CD4-positive, alpha-beta T cell treated with Interleukin-12 subunit alpha and Interleukin-12 subunit beta, for 1 hour (primary cell): ENCODE measurements around the gene PRSS22.

Source experiments
- DNase-seq: peaks from one replicate; pipeline ENCODE4 v3.0.0-alpha.2; 2020

The PRSS22 gene

DNA sequence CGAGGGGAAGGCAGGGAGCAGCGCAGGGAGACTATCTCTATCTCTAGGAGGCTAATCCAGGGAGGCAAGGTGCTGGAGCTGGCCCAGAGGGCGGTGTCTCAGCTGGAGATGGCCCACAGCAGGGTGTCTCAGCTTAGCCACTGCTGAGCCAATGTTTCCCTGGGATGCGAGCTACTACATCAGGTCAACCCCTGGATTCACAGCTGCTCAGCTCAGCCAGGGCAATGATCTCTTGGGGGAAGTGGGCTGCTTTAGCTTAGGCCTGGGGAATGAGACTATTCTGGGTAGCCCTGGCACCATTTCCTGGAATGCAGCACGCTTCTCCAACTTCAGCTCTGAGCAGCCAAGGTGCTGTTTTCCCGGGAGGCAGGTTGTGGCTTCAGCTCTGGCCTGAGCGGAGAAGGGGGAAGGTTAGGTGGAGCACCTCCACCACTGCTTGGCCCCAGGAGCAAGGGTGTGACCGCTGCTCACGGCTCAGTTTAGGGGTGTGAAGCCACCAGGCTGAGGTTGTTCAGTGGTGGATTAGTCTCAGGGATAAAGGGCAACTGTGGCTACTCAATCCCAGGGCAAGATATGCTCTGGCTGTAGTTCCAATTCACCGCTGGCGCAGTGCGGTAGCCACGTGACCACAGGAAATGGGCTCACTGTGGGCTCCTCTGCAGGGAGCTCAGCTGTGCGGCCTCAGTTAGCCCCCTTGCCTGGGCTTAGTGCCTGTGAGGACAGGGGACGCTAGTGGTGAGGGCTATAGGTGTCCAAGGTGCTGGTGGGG, 46.1 kb downstream of the PRSS22 start:
- no peak for DNase-seq

DNA sequence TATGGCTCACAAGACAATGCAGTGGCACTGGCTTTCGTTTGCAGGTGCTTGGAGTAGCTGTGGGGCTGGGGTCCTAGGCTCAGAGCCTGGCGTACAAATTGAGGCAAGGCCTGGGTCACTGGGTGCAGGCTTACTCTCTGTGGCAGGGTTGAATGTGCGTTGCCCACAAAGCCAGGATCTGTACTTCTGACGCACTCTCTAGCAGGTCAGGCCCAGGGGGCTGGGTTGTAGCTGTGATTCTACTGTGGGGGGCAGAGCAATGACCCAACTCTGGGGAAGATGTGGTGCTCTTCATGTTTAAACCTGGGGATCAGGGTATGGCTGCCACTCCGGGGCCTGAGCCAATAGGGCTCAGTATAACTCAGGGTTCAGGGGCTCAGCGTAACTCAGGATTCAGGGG, 47.3 kb downstream of the PRSS22 start:
- no peak for DNase-seq

DNA sequence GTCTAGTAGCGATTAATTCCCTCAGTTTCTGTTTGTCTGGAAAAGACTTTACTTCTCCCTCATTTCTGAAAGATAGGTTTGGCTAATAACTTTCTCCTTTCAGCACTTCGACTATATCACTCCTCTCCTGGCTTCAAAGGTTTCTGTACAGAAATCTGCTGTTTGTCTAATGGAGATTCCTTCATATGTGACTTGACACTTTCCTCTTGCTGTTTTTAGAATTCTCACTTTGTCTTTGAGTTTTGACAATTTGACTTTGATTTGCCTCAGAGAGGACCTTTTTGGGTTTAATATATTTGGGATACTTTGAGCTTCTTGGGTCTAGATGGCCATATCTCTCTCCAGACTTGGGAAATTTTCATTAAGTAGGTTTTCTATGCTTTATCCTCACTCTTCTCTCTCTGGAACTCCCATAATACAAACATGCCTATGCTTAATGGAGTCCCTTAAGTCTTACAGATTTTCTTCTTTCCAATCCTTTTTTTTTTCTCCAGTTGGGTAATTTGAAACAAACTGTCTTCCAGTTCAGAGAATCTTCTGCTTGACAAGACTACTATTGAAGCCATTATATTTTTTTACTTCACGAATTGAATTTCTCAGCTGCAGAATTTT, 48.7 kb downstream of the PRSS22 start:
- no peak for DNase-seq

DNA sequence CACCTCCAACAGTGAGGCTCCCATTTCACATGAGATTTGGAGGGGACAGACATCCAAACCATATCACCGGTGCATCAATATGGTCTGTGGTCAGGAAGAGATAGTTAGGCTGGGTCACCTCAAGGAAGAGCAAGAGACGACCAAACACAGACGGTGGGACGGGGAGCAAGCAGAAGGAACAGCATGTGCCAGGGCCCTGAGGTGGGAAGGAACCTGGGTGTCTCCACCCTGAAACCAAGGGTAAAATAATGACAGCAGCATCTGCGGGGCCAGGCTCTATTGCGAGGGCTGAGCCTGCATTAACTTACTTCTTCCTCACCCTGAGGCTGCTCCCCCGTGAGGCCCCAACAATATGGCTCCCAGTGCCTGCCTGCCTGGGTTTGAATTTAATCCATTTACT, 49.8 kb downstream of the PRSS22 start:
- no peak for DNase-seq

DNA sequence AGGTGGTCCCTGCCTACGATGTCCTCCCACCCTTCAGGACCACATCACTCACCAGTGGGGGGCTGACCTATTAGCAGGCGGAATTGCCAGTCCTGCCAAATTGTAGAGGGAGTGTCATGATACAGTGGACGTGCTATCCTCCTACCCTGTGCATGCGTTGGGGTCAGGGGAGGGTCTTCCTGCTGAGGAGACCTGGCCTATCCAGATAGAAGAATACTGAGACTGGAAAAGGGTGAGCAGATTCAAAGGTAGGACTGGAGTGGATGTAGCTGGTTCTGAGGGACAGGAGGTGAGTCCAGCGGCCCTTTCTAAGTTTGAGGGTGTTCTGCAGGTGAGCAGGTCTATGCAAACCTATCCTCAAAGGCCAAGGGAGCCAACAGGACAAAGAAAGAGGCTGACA, 51.7 kb downstream of the PRSS22 start:
- DNase-seq: no peak

DNA sequence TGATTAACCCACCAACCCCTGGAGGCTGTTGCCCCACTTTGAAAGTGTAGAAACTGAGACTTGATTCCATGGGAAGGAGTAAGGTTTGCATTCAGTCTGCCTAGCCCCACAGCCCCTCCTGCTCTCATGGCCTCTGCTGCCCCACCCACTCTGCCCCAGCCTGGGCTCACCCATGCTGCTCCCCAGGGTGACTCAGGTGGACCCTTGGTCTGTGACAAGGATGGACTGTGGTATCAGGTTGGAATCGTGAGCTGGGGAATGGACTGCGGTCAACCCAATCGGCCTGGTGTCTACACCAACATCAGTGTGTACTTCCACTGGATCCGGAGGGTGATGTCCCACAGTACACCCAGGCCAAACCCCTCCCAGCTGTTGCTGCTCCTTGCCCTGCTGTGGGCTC, 53.2 kb downstream of the PRSS22 start:
- no peak for DNase-seq

DNA sequence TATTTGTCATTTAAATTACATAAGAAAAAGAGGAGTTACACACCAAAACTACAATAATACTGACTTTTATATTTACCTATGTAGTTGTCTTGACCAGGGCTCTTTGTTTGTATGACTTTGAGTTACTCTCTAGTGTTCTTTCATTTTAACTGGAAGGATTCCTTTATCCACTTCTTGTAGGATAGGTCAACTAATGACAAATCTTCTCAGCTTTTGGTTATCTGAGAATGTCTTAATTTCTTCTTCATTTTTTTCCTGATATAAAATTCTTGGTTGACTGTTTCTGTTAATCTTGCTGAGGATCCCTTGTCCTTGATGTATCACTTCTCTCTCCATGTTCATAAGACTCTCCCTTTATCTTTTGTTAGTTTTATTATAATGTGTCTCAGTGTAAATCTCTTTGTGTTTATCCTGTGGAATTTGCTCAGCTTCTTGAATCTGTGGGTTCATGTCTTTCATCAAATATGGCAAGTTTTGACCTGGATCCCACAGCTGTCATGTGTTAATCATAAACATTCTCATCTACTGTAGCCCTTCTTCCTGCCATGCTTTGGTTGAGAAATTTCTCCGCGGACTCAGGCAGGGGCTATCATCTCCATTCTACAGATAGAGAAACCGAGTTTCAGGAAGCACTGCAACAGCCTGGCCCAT, 54.3 kb downstream of the PRSS22 start:
- no peak for DNase-seq
